Heart left ventricle (tissue), 13 donors: ENCODE measurements around the gene EXO5.

Source experiments
- POLR2A ChIP-seq, 2 donors: fragments of 450-650 bp; IDR thresholded peaks; one replicate each; pipeline ENCODE4 v1.6.1; 2017; ENCODE audit warnings: antibody characterized with exemption in 2 of 2, mild to moderate bottlenecking in 2 of 2, moderate library complexity in 2 of 2
- TF ChIP-seq, protein P1 (sequence below), 12 donors: fragments of 200-600 bp; sonication (generic) in 4 of 12; IDR thresholded peaks; one replicate each; pipeline versions ENCODE4 v1.5.0 to v1.8.0; 2018 to 2022; ENCODE audit warnings: antibody characterized with exemption in 12 of 12, mild to moderate bottlenecking in 5 of 12
- donor health status: ischemic (EF 13 %, LVEDD 7.1; RV severe dilation, severe dysfunction).
- donor health status: DM: no; HTN: yes; CAD: no.
- donor health status: DM: no; HTN: no; CAD: no.
- donor health status: ischemic (EF 25% LVEDD 6.9; RV normal size, moderate dysfunction).
- donor health status: ischemic (EF 25% LVEDD 5.7; RV mildly dilated, moderate dysfunction).
- donor health status: ischemic (EF 35%, LVEDD 5.7; RV mildly dilated, moderate dysfunction).
- donor health status: nonischemic (EF 11% LVEDD 7.7; RV severe dilation, severe dysfunction).
- donor health status: DM: yes; HTN: yes; CAD: no.
- donor health status: PGD.
- donor health status: ischemic (EF 29% LVEDD 5.4; RV normal size, mild dysfunction).
- donor health status: nonischemic (EF 23%, LVEDD 6.1; RV moderate dilation, normal function).

DNA sequence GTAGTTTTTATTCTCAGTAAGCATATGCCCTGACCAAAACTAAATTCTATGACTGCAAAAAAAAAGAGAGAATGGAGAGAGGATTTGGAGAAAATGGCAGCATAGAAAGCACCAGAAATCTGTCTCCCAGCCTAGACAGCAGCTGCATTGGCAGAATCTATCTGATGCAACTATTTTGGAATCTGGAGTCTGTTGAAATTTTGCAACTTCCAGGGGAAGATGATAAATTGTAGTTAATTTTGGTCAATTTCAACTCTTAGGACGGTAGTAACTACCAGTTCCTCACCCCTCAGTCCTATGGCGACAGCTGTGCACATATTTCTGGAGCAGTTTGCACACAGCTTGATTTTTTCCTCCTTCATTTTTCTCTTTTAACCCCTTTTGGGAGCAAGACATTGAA lies 10.9 kb downstream of the EXO5 start:
- TF ChIP-seq, protein P1, sequence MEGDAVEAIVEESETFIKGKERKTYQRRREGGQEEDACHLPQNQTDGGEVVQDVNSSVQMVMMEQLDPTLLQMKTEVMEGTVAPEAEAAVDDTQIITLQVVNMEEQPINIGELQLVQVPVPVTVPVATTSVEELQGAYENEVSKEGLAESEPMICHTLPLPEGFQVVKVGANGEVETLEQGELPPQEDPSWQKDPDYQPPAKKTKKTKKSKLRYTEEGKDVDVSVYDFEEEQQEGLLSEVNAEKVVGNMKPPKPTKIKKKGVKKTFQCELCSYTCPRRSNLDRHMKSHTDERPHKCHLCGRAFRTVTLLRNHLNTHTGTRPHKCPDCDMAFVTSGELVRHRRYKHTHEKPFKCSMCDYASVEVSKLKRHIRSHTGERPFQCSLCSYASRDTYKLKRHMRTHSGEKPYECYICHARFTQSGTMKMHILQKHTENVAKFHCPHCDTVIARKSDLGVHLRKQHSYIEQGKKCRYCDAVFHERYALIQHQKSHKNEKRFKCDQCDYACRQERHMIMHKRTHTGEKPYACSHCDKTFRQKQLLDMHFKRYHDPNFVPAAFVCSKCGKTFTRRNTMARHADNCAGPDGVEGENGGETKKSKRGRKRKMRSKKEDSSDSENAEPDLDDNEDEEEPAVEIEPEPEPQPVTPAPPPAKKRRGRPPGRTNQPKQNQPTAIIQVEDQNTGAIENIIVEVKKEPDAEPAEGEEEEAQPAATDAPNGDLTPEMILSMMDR (IDR thresholded peaks at IDR 0.05), result no peak
- no peak for TF ChIP-seq POLR2A (IDR thresholded peaks at IDR 0.05)
